Measurements from ENCODE around the gene RPLP1. TPM values are rescaled to one million over a fixed set of nuclear protein-coding genes. Genes with fewer than 3 reads are reported as not detected.

RPLP1 gene
- total and polyA plus RNA-seq, 9 of the 15 experiments (the other 6 are each of a cell fraction or from before 2014, with no cell fraction given): 76.3 to 3,053 (median 847) TPM

DNA sequence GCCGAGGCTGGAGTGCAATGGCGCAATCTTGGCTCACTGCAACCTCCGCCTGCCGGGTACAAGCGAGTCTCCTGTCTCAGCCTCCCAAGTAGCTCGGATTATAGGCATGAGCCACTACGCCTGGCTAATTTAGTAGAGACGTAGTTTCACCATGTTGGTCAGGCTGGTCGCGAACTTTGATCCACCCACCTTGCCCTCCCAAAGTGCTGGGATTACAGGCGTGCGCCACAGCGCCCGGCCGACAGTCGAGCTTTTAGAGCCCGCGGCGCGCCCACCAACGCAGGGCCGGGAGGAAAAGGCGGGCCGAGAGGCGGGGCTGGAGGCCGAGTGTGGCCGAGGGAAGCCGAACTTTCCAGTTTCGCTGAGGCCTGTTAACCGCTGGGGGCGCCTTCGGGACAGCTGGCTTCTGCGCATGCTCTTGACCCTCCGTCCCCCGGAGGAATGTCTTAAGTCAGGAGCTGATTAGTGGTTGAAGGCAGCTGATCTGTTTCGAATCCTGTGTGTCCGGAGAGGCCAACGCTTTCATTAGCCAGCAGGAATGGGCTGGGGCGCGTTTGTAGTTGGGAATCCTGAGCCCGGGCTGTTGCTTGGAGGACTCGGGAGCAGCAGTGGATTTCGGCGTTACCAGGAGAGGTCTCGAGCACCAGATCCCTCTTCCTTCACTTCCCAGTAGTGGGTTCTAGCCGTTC, 10.0 kb downstream of the RPLP1 start (continued):
- TF ChIP-seq XRCC3 (IDR thresholded peaks at IDR 0.05) (no peak), RHOXF2B (CRISPR knock-in tag; conservative IDR thresholded peaks at IDR 0.05) (no peak), PHTF2 (CRISPR knock-in tag; IDR thresholded peaks at IDR 0.05) (no peak), TAF1 (IDR thresholded peaks at IDR 0.05; ENCODE audit: control insufficient read depth, extremely low read depth, insufficient read depth, low read length, severe bottlenecking) (peak; percentile 73), CBX1 (IDR thresholded peaks at IDR 0.05; ENCODE audit: low read depth) (no peak), GABPA (tag; conservative IDR thresholded peaks at IDR 0.05; ENCODE audit: low read depth) (peak; percentile 21; the same call in 1 of the 2 replicates), PCBP2 (IDR thresholded peaks at IDR 0.05; ENCODE audit: low read depth, low read length, poor library complexity, severe bottlenecking) (no peak), OTX1 (CRISPR knock-in tag; IDR thresholded peaks at IDR 0.05) (0 out of 2 replicates have a peak, but pooled peaks have one; percentile 13), ZNF75A (CRISPR knock-in tag; IDR thresholded peaks at IDR 0.05) (no peak), ARID3A (IDR thresholded peaks at IDR 0.05; ENCODE audit: borderline replicate concordance, low read depth, low read length) (0 out of 2 replicates have a peak, but pooled peaks have one; percentile 42), CEBPB (tag; IDR thresholded peaks at IDR 0.05) (peak; percentile 95), TCF7L2 (IDR thresholded peaks at IDR 0.05; ENCODE audit: low read depth, low read length) (no peak), STAT5B (CRISPR knock-in tag; IDR thresholded peaks at IDR 0.05) (no peak), ETS1 (conservative IDR thresholded peaks at IDR 0.05; ENCODE audit: control insufficient read depth, low read depth, low read length) (no peak), SMARCE1 (IDR thresholded peaks at IDR 0.05) (no peak), MTA1 (IDR thresholded peaks at IDR 0.05; ENCODE audit: borderline replicate concordance) (no peak), FOXJ2 (tag; IDR thresholded peaks at IDR 0.05) (no peak), EZH2 (IDR thresholded peaks at IDR 0.05; ENCODE audit: borderline replicate concordance, low read depth, low read length) (no peak), POU5F1 (IDR thresholded peaks at IDR 0.05; ENCODE audit: borderline replicate concordance, low read depth, low read length, partially characterized antibody) (no peak), NRF1 (conservative IDR thresholded peaks at IDR 0.05 in 1 of 2, IDR thresholded peaks at IDR 0.05 in 1 of 2) (peak; percentile 96 to 97), ZNF165 (CRISPR knock-in tag; IDR thresholded peaks at IDR 0.05; ENCODE audit: borderline replicate concordance) (no peak)
- TF ChIP-seq, protein P1, sequence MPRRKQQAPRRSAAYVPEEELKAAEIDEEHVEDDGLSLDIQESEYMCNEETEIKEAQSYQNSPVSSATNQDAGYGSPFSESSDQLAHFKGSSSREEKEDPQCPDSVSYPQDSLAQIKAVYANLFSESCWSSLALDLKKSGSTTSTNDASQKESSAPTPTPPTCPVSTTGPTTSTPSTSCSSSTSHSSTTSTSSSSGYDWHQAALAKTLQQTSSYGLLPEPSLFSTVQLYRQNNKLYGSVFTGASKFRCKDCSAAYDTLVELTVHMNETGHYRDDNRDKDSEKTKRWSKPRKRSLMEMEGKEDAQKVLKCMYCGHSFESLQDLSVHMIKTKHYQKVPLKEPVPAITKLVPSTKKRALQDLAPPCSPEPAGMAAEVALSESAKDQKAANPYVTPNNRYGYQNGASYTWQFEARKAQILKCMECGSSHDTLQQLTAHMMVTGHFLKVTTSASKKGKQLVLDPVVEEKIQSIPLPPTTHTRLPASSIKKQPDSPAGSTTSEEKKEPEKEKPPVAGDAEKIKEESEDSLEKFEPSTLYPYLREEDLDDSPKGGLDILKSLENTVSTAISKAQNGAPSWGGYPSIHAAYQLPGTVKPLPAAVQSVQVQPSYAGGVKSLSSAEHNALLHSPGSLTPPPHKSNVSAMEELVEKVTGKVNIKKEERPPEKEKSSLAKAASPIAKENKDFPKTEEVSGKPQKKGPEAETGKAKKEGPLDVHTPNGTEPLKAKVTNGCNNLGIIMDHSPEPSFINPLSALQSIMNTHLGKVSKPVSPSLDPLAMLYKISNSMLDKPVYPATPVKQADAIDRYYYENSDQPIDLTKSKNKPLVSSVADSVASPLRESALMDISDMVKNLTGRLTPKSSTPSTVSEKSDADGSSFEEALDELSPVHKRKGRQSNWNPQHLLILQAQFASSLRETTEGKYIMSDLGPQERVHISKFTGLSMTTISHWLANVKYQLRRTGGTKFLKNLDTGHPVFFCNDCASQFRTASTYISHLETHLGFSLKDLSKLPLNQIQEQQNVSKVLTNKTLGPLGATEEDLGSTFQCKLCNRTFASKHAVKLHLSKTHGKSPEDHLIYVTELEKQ (CRISPR knock-in tag; IDR thresholded peaks at IDR 0.05): no peak

Data from K562 (cell line).